Fibroblast of skin of scalp (primary cell): ENCODE data around the gene ITGA2B.
A peak's percentile ranks its signal among the peaks of the same experiment; 100 is the strongest.
"Not testable (repeated sequence)": the region's sequence is repeated elsewhere in the genome, so short reads cannot be mapped to it uniquely, and the experiment has no call there.

Source experiments
- DNase-seq: peaks from one replicate; pipeline ENCODE4 v3.0.0-alpha.2; 2013

Gene ITGA2B

GRCh38 chr17:44390250-44390870, 911 bp upstream of the ITGA2B start:
- DNase-seq: no peak

GRCh38 chr17:44389723-44390202, 314 bp upstream of the ITGA2B start:
- no peak for DNase-seq

- DNase-seq: no peak
Observed at GRCh38 chr17:44387804-44388203, 1.6 kb downstream of the ITGA2B start.

DNA sequence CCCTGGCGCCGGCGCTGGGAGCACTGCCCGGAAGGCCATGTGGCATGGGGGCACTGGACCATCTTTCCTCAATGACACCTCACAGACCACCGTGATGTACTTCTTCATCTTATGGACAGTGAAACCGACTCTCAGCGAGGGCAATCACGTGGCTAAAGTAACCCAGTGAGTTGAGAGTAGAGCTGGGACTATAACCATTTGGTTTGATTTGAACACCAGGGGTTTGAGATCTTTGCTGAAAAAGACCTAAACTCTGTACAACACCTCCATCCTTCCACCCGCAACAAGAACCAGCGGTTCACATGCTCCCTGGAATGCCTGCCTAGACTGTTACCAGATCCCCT, 3.3 kb downstream of the ITGA2B start:
- no peak for DNase-seq

GRCh38 chr17:44385287-44386181, 3.9 kb downstream of the ITGA2B start:
- DNase-seq: peak; percentile 69

- no peak for DNase-seq
Observed at GRCh38 chr17:44384823-44385286, 4.6 kb downstream of the ITGA2B start.

DNA sequence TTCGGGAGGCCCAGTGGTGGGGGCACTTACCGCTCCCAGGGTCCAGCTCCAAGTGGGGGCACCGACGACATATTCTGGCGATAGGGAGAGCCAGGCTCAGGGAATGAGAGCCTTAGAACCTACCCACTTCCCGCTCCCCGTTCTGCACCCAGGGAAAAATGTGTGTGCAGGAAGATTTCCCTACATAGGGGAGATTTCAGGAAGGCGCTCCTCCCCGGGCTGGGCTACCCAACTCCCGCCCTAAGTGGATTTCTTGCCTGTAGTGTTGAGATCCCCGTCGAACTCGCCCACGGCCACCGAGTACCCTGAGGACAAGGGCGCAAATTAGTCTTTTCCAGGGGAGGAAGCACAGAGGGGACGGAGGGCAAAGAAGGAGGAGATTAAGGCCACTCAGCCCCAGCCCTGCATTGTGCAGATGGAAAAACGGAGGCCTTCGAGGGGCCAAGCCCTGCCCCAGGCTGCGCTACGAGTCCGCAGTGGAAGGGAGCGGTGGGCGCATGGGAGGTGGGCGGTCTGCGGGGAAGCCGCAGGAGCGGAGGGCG, 5.1 kb downstream of the ITGA2B start:
- DNase-seq: no peak

DNA sequence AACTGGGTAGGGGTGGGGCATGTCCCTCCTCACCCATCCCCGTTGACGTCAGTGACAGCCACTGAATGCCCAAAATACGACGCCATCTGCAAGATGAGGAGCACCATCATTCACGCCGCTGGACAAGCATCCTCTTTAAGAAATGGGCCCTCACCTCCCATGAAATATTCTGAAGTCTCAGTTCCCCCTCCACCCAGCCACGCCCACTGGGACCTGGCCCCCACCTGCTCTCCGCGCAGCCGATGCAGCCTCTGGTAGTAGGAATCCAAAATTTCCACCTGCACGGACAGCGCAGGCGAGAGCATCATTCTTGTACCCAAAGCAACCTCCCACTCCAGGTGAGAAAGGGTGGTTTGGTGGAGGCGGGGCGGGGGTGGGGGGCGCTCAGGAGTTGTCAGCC, 5.6 kb downstream of the ITGA2B start:
- no peak for DNase-seq

DNA sequence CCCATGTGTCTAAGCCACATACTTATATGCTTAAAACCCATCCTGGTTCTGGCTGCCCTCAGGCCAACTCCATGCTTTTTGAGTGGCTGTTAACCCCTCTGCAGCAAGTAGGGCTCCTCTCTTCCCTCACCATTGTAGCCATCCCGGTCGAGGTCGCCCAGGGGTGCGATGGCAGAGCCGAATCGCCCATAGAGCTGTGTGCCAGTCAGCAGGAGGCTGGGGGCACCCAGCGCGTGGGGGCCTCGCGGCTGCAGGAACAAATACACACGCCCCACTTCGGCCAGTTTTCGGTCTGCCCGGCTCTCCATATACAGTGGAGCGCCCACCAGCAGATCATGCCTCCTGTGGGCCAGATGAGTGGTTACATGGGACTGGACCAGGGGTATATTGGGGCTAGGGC, 6.1 kb downstream of the ITGA2B start:
- no peak for DNase-seq

- no peak for DNase-seq
Observed at GRCh38 chr17:44382917-44383316, 6.5 kb downstream of the ITGA2B start.

- no peak for DNase-seq
Observed at GRCh38 chr17:44381810-44382305, 7.6 kb downstream of the ITGA2B start.

DNA sequence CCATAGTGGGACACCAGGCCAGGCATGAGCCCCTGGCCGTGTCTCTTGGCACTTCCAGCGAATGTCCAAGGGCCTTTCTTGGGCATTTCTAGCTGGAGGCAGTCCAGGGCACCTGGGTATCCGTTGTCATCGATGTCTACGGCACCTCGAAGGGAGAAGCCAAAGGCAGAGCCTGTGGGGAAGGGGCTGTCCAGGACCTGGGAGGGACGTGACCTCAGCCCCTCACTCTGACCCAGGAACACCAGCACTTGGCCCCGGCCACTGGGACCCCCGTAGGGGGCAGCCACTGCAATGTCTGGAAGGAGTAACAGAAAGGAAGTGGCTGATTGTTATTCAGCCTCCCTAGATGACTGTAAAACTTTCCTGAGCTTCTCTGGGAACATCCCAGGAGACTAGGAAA, 8.7 kb downstream of the ITGA2B start:
- DNase-seq: no peak

- no peak for DNase-seq
Observed at GRCh38 chr17:44379887-44380286, 9.6 kb downstream of the ITGA2B start.

DNA sequence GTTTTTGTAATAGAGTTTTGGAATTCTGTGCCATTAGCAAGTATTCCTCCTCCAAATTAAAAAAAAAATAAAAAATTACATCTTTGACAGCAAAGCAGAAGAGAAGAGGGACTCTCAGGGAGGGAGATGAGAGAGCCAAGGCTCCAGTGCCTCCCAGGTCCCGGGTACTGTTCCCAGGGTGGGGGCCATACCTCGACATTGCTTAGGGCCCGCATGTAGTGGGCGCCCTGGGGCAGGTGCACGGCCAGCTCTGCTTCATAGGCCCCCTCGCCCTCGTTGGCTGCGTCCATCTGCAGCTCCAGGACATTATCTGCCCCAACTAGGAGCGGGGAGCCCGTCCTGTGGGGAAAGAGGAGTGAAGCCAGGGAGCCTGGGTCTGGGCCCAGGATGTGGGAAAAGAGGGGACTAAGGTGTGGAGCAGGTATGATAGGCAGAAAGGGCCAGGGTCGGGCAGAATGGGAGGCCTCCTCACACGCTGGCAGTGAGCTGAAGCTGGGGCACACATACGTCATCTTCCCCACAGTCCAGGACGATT, 11.2 kb downstream of the ITGA2B start:
- no peak for DNase-seq

DNA sequence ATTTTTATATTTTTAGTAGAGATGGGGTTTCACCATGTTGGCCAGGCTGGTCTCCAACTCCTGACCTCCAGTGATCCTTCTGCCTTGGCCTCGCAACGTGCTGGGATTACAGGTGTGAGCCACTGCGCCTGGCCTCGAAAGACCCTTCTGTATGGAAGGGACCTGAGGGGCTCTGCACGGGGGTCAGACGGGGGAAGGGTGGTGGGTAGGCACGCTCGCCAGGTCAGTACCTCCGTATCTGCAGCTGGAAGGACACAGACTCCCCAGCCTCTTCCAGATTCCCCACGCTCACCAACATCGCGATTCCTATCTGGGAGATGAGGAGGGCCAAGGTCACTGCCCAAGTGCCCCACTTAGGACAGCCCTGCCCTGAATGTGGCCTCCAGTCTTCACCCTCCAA, 12.7 kb downstream of the ITGA2B start:
- DNase-seq: no peak

DNA sequence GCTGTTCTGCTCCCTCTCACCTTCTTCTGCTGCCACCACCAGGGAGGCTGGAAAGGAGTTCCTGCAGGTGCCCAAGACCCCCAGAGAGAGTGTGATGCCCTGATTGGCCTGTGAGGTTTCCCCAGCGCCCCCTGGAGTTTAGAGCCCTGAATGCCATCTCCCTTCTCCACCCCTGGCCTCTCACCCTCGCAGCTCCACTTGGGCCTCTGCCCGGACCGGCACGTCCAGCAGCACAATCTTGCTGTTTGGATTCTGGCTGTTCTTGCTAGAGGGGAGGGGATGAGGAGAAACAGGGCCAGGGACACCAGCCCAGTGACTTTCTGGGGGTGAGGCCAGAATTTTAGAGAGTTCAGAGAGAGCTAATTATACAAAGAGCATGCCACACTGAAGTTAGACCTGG, 13.3 kb downstream of the ITGA2B start:
- peak; percentile 18 for DNase-seq

DNA sequence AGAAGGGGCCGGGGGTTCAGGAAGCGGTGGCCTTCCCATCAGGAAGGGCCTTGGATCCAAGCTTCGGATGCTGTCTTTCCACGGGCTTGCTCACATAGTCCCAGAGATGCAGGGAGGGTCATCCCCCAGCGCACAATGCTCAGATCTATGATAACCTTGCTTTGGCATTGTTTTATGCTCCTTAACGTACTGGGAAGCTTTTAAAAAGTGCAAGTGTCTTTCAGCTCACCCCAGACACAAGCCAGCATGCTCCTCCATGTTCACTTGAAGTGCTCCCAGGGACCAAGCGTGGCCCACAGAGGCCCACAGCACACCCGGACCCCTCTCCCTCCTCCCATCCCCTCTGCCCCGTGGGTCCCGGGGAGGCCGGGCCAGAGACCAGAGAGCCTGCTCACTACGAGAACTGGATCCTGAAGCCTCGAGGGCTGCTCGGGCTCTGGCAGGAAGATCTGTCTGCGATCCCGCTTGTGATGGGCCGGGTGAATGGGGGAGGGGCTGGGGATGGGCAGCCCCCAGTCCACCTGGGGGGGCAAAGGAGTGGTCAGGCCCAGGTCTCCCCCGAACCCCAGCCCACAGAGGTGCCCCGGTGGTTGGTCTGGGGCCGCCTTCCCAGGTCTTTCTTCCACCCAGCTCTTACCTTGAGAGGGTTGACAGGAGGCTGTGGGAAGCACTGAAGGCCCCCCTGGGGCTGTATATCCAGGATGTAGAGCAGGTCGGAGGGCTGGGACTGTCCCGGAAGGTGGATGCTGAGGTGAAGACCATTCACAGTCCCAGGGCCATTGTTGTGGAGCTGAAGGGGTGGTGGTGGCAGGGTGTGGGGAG, 14.0 kb downstream of the ITGA2B start:
- no peak for DNase-seq

- no peak for DNase-seq
Observed at GRCh38 chr17:44374306-44375195, 14.9 kb downstream of the ITGA2B start.

DNA sequence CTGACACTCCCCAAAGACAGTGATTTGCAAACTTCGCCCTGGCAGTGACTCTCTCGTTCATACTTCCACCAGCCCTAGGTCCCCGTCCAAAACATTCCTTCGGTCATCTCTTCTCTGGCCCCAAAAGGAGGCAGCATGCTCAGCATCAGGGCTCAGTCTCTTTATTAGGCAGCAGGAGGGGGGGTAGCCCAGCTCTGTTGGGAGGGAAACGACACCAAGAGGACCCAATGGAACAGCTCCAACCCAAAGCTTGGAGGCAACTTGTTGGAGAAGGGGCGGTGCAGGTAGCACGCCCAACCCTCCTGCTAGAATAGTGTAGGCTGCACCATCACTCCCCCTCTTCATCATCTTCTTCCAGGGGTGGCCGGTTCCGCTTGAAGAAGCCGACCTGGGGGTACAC, 17.4 kb downstream of the ITGA2B start:
- DNase-seq: no peak

GRCh38 chr17:44369414-44370023, 19.9 kb downstream of the ITGA2B start:
- not testable (repeated sequence) for DNase-seq
